ENCODE results near the gene ARHGEF7. TPM values are rescaled to one million over a fixed set of nuclear protein-coding genes. Genes with fewer than 3 reads are reported as not detected.

Gene ARHGEF7
- total RNA-seq, 1 experiment from 2014 or later = 47.3 TPM

DNA sequence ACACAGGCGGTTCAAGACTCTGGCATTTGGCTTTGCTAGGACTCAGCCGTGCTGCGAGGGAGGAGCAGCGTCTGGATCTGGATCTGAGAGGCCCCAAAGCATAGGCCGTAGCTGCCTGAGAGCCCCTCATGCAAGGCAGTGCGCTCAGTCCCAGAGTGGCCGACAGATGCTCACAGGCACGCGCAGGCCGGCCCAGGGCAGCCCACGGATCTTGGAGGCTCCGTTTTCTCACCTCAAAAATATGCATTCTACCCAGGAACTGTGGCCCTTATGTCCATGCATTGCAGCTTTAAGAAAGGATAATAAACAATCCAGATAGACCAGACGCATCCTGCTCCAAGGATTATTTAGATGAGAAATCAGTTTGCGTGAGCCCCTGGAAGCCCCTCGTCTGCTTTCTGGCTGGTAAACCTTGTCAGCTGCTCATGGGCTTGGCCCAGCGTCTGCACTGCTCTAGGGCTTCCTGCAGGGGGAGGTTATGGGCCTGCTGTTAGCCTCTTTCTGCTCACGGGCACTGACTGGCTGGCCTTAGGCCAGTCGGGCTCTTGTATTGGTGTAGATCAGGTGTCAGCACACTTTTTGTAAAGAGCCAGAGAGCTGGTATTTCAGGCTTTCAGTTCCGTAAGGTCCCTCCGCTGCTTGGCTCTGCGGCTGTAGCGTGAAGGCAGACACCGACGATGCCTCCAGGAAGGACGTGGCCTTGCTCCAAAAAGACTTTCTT, 229.5 kb downstream of the ARHGEF7 start (continued):
- TF ChIP-seq ZNF138 (CRISPR knock-in tag; conservative IDR thresholded peaks at IDR 0.05) (no peak; the same call in 1 of the 2 replicates), JUN (CRISPR knock-in tag; IDR thresholded peaks at IDR 0.05) (no peak), ZNF263 (CRISPR knock-in tag; IDR thresholded peaks at IDR 0.05; ENCODE audit: low read depth) (no peak), NFYB (CRISPR knock-in tag; conservative IDR thresholded peaks at IDR 0.05; ENCODE audit: low read depth) (no peak), GRHL2 (CRISPR knock-in tag; IDR thresholded peaks at IDR 0.05; ENCODE audit: insufficient replicate concordance, severe bottlenecking) (no peak), FOXJ3 (CRISPR knock-in tag; IDR thresholded peaks at IDR 0.05; ENCODE audit: borderline replicate concordance) (no peak)

DNA sequence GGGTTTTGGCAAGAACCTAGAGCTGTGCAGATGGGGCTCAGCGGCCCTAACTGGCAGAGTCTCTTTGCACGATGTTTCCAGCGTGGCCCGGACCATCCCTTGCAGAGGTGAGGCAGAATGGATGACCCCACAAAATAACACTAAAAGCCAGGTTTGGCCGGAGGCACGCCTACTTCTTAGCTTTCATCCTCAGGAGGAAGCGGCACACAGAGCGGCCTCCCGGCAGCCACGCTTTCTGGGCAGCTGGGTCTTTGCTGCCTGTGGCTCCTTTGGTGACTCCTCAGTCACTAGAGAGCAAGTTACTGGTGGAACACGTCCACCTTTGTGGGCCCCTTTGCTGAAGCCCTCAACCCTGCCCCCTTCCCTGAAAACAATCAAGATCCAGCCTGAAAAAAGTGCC, 230.6 kb downstream of the ARHGEF7 start:
- no peaks in the 10 kb centered on the region for H3K27me3 Mint-ChIP-seq (ENCODE audit: low read depth)
- peaks cover 16% of the 10 kb centered on the region for H3K9me3 Mint-ChIP-seq
- peaks cover 7% of the 10 kb centered on the region for H3K36me3 Mint-ChIP-seq
- H3K27ac Mint-ChIP-seq = no peak overlapping the region
- H3K4me3 Mint-ChIP-seq = no peak overlapping the region
- ChIA-PET CTCF (interaction anchor here (0.9 to 2.1 kb wide), 17 partner anchors 8 to 278 kb away, joined by 3 to 28 read pairs (median 9); no protein-coding TSS in a partner anchor), POLR2A (no interaction called here)
- ATAC-seq = no peak
- H3K4me1 Mint-ChIP-seq = peaks cover 10% of the 10 kb centered on the region
- no peak for DNase-seq (ENCODE audit: low spot score)
- TF ChIP-seq MYBL2 (CRISPR knock-in tag; IDR thresholded peaks at IDR 0.05) (no peak), ZNF396 (CRISPR knock-in tag; IDR thresholded peaks at IDR 0.05; ENCODE audit: borderline replicate concordance) (no peak), ZNF425 (CRISPR knock-in tag; conservative IDR thresholded peaks at IDR 0.05) (no peak), ZNF532 (CRISPR knock-in tag; IDR thresholded peaks at IDR 0.05; ENCODE audit: borderline replicate concordance) (no peak), ZNF232 (CRISPR knock-in tag; IDR thresholded peaks at IDR 0.05) (no peak), SMAD4 (CRISPR knock-in tag; IDR thresholded peaks at IDR 0.05) (no peak), FOXJ3 (CRISPR knock-in tag; IDR thresholded peaks at IDR 0.05; ENCODE audit: borderline replicate concordance) (no peak), E2F4 (CRISPR knock-in tag; IDR thresholded peaks at IDR 0.05; ENCODE audit: borderline replicate concordance, low read depth) (no peak), ZNF219 (CRISPR knock-in tag; IDR thresholded peaks at IDR 0.05; ENCODE audit: borderline replicate concordance) (no peak), ELF4 (CRISPR knock-in tag; IDR thresholded peaks at IDR 0.05; ENCODE audit: low read depth) (no peak), FOXK1 (CRISPR knock-in tag; IDR thresholded peaks at IDR 0.05) (no peak), TEAD1 (CRISPR knock-in tag; IDR thresholded peaks at IDR 0.05) (no peak), GRHL2 (CRISPR knock-in tag; IDR thresholded peaks at IDR 0.05; ENCODE audit: insufficient replicate concordance, severe bottlenecking) (no peak)
- TF ChIP-seq, protein P1, sequence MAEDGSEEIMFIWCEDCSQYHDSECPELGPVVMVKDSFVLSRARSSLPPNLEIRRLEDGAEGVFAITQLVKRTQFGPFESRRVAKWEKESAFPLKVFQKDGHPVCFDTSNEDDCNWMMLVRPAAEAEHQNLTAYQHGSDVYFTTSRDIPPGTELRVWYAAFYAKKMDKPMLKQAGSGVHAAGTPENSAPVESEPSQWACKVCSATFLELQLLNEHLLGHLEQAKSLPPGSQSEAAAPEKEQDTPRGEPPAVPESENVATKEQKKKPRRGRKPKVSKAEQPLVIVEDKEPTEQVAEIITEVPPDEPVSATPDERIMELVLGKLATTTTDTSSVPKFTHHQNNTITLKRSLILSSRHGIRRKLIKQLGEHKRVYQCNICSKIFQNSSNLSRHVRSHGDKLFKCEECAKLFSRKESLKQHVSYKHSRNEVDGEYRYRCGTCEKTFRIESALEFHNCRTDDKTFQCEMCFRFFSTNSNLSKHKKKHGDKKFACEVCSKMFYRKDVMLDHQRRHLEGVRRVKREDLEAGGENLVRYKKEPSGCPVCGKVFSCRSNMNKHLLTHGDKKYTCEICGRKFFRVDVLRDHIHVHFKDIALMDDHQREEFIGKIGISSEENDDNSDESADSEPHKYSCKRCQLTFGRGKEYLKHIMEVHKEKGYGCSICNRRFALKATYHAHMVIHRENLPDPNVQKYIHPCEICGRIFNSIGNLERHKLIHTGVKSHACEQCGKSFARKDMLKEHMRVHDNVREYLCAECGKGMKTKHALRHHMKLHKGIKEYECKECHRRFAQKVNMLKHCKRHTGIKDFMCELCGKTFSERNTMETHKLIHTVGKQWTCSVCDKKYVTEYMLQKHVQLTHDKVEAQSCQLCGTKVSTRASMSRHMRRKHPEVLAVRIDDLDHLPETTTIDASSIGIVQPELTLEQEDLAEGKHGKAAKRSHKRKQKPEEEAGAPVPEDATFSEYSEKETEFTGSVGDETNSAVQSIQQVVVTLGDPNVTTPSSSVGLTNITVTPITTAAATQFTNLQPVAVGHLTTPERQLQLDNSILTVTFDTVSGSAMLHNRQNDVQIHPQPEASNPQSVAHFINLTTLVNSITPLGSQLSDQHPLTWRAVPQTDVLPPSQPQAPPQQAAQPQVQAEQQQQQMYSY (CRISPR knock-in tag; IDR thresholded peaks at IDR 0.05) = no peak
- TF ChIP-seq, protein P2, sequence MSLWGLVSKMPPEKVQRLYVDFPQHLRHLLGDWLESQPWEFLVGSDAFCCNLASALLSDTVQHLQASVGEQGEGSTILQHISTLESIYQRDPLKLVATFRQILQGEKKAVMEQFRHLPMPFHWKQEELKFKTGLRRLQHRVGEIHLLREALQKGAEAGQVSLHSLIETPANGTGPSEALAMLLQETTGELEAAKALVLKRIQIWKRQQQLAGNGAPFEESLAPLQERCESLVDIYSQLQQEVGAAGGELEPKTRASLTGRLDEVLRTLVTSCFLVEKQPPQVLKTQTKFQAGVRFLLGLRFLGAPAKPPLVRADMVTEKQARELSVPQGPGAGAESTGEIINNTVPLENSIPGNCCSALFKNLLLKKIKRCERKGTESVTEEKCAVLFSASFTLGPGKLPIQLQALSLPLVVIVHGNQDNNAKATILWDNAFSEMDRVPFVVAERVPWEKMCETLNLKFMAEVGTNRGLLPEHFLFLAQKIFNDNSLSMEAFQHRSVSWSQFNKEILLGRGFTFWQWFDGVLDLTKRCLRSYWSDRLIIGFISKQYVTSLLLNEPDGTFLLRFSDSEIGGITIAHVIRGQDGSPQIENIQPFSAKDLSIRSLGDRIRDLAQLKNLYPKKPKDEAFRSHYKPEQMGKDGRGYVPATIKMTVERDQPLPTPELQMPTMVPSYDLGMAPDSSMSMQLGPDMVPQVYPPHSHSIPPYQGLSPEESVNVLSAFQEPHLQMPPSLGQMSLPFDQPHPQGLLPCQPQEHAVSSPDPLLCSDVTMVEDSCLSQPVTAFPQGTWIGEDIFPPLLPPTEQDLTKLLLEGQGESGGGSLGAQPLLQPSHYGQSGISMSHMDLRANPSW (CRISPR knock-in tag; conservative IDR thresholded peaks at IDR 0.05; ENCODE audit: low read depth) = no peak
